WERI-Rb-1 (cell line): ENCODE results near the gene MACC1.

Experiments
- DNase-seq: peaks from one replicate; pipeline ENCODE4 v3.0.0-alpha.2; 2020
- H3K27ac ChIP-seq: fragments of 250-450 bp; sonication (Bioruptor Pico); 2 replicates; pipeline ENCODE4 v1.5.1; 2020; ENCODE audit warnings: mild to moderate bottlenecking, moderate library complexity
- H3K27me3 ChIP-seq: fragments of 250-450 bp; sonication (Bioruptor Pico); 2 replicates; pipeline ENCODE4 v1.5.1; 2021; ENCODE audit warnings: mild to moderate bottlenecking, low read depth, moderate library complexity; ENCODE audit not compliant: insufficient read depth, severe bottlenecking
- H3K36me3 ChIP-seq: fragments of 250-450 bp; sonication (Bioruptor Pico); 2 replicates; pipeline ENCODE4 v1.5.1; 2020; ENCODE audit warnings: mild to moderate bottlenecking, moderate library complexity
- H3K4me3 ChIP-seq: 2 replicates; pipeline ENCODE4 v1.5.1; 2011; ENCODE audit warnings: low read depth, mild to moderate bottlenecking, control low read depth, low read length
- H3K9me3 ChIP-seq: fragments of 250-450 bp; sonication (Bioruptor Pico); 2 replicates; pipeline ENCODE4 v1.5.1; 2021; ENCODE audit warnings: mild to moderate bottlenecking, moderate library complexity; ENCODE audit not compliant: severe bottlenecking
- CTCF ChIP-seq: IDR thresholded peaks from 2 replicates; pipeline ENCODE4 v1.5.1; 2011; ENCODE audit warnings: low read depth, mild to moderate bottlenecking, control low read depth, inconsistent platforms, low read length

MACC1 gene

GRCh38 chr7:20085086-20085485 lies 132.1 kb downstream of the MACC1 start:
- no peak overlapping the region for H3K27ac ChIP-seq
- no peaks in the 10 kb centered on the region for H3K27me3 ChIP-seq
- H3K4me3 ChIP-seq, result no peak overlapping the region
- no peak for DNase-seq
- no peaks in the 10 kb centered on the region for H3K9me3 ChIP-seq
- no peak for TF ChIP-seq CTCF
- no peaks in the 10 kb centered on the region for H3K36me3 ChIP-seq
